ENCODE data around the gene IZUMO3.
"Not testable (repeated sequence)": the region's sequence is repeated elsewhere in the genome, so short reads cannot be mapped to it uniquely, and the experiment has no call there.

DNA sequence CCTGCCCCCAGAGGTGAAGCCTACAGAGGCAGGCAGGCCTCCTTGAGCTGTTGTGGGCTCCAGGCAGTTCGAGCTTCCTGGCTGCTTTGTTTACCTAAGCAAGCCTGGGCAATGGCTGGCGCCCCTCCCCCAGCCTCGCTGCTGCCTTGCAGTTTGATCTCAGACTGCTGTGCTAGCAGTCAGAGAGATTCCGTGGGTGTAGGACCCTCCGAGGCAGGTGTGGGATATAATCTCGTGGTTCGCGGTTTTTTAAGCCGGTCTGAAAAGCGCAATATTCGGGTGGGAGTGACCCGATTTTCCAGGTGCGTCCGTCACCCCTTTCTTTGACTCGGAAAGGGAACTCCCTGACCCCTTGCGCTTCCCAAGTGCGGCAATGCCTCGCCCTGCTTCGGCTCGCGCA, 34.3 kb upstream of the IZUMO3 start:
- TF ChIP-seq CTCF (IDR thresholded peaks at IDR 0.05; ENCODE audit: low read depth, low read length); POLR2A (IDR thresholded peaks at IDR 0.05; ENCODE audit: extremely low read depth, insufficient read length); MYC (IDR thresholded peaks at IDR 0.05; ENCODE audit: low read depth, low read length): not testable (repeated sequence)
- TF ChIP-seq, protein P1, sequence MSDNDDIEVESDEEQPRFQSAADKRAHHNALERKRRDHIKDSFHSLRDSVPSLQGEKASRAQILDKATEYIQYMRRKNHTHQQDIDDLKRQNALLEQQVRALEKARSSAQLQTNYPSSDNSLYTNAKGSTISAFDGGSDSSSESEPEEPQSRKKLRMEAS (IDR thresholded peaks at IDR 0.05; ENCODE audit: low read depth, low read length), result not testable (repeated sequence)

Measured in NB4 (cell line).